ENCODE data around the gene RHBDL1. TPM values are rescaled to one million over a fixed set of nuclear protein-coding genes. Genes with fewer than 3 reads are reported as not detected.

RHBDL1 gene
- total RNA-seq, 1 donor: 1.3 TPM

- no peak for DNase-seq (ENCODE audit: low read depth)
- TF ChIP-seq CTCF (IDR thresholded peaks at IDR 0.05; ENCODE audit: insufficient read depth, low read depth, low read length): no peak
- no peak overlapping the region for H3K4me3 ChIP-seq (ENCODE audit: low read depth, low read length)
These were observed 32.5 kb downstream of the RHBDL1 start for GRCh38 chr16:708019-708418.

- no peak overlapping the region for H3K4me3 ChIP-seq (ENCODE audit: low read depth, low read length)
- no peak for DNase-seq (ENCODE audit: low read depth)
These were observed 33.5 kb downstream of the RHBDL1 start for GRCh38 chr16:708959-709358.

GRCh38 chr16:709566-710499, 34.4 kb downstream of the RHBDL1 start:
- TF ChIP-seq CTCF (IDR thresholded peaks at IDR 0.05; ENCODE audit: insufficient read depth, low read depth, low read length): no peak
- DNase-seq (ENCODE audit: low read depth): peak; percentile 74
- H3K4me3 ChIP-seq (ENCODE audit: low read depth, low read length): no peak overlapping the region

More at GRCh38 chr16:708959-709358, 33.5 kb downstream of the RHBDL1 start:
- TF ChIP-seq CTCF (IDR thresholded peaks at IDR 0.05; ENCODE audit: insufficient read depth, low read depth, low read length): no peak

- TF ChIP-seq CTCF (IDR thresholded peaks at IDR 0.05; ENCODE audit: insufficient read depth, low read depth, low read length): no peak
- H3K4me3 ChIP-seq (ENCODE audit: low read depth, low read length): no peak overlapping the region
- no peak for DNase-seq (ENCODE audit: low read depth)
These were observed 35.1 kb downstream of the RHBDL1 start for GRCh38 chr16:710500-711075.

GRCh38 chr16:711084-711483, 35.6 kb downstream of the RHBDL1 start:
- DNase-seq (ENCODE audit: low read depth): no peak
- no peak overlapping the region for H3K4me3 ChIP-seq (ENCODE audit: low read depth, low read length)
- no peak for TF ChIP-seq CTCF (IDR thresholded peaks at IDR 0.05; ENCODE audit: insufficient read depth, low read depth, low read length)

- no peak overlapping the region for H3K4me3 ChIP-seq (ENCODE audit: low read depth, low read length)
- peak; percentile 60 for DNase-seq (ENCODE audit: low read depth)
- TF ChIP-seq CTCF (IDR thresholded peaks at IDR 0.05; ENCODE audit: insufficient read depth, low read depth, low read length): peak; percentile 92
These were observed 36.3 kb downstream of the RHBDL1 start for GRCh38 chr16:711548-712320.
